K562 (cell line): Measurements from ENCODE around the gene UNKL.

Experiments used
- CHD2 ChIP-seq: IDR thresholded peaks from 2 replicates; pipeline ENCODE4 v1.6.1; 2011; ENCODE audit warnings: low read depth, low read length
- ETV6 ChIP-seq, 3 experiments: fragments of 150-350 bp in 1 of 3; sonication (generic) in 1 of 3; formaldehyde crosslinking in 1 of 3; IDR thresholded peaks; 2 replicates each; pipeline versions ENCODE4 v1.6.1 to v1.8.0; 2014 to 2022; ENCODE audit warnings: borderline replicate concordance in 2 of 3, low read depth in 2 of 3, antibody characterized with exemption in 1 of 3, low read length in 1 of 3, mild to moderate bottlenecking in 1 of 3, missing genetic modification reagents in 1 of 3
- PRDM10 ChIP-seq: fragments of 450-650 bp; IDR thresholded peaks from 2 replicates; pipeline ENCODE4 v1.6.1; 2018; ENCODE audit not compliant: partially characterized antibody
- SMAD1 ChIP-seq: fragments of 150-350 bp; IDR thresholded peaks from 2 replicates; pipeline ENCODE4 v1.6.1; 2014; ENCODE audit warnings: low read length, low read depth; ENCODE audit not compliant: partially characterized antibody
- ZFX ChIP-seq: sonication (generic); formaldehyde crosslinking; IDR thresholded peaks from 2 replicates; pipeline ENCODE4 v1.8.0; 2022; ENCODE audit warnings: mild to moderate bottlenecking, missing genetic modification reagents, moderate library complexity

- no peak for TF ChIP-seq CHD2
- no peak for TF ChIP-seq PRDM10
- no peak for TF ChIP-seq SMAD1
- no peak for TF ChIP-seq ZFX
- TF ChIP-seq ETV6 (IDR thresholded peaks at IDR 0.05; ENCODE audit: borderline replicate concordance in 1 of 2, low read depth in 2 of 2, low read length in 1 of 2): no peak
- TF ChIP-seq ETV6 (CRISPR knock-in tag; IDR thresholded peaks at IDR 0.05; ENCODE audit: borderline replicate concordance): no peak
Observed at GRCh38 chr16:1393613-1394176, 20.8 kb downstream of the UNKL start.
